ENCODE data around the gene RPL27A. TPM values are rescaled to one million over a fixed set of nuclear protein-coding genes. Genes with fewer than 3 reads are reported as not detected.

Gene RPL27A
- total RNA-seq, 1 experiment from 2014 or later: 1,008 TPM

DNA sequence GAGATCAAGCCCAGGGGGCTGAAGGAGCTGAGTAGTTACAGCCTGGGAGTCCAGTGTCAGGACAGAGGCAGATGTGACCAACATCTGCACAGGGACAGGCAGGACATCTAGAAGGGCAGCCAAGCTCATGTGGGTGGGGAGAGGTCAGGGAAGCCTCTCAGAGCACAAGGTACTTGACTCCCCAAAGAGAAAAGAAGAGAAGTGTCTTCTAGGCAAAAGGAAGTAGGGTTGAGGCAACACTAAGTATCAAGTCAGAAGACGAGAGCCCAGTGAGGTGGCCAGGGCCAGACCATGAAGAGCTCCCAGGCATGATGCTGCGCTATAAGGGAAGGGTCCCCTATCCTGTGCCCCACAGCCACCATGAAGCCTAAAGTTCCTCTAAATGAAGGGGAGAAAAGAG, 21.5 kb downstream of the RPL27A start:
- intact Hi-C loops (cut with micrococcal nuclease; ENCODE audit: unreplicated experiment): no loop called here
- CTCF ChIA-PET: no interaction called here
- Mint-ChIP-seq H3K4me1 (ENCODE audit: low read depth, unreplicated experiment) (peaks cover 6% of the 10 kb centered on the region), H3K9me3 (ENCODE audit: unreplicated experiment) (no peaks in the 10 kb centered on the region), H3K27me3 (ENCODE audit: insufficient read depth, unreplicated experiment) (no peaks in the 10 kb centered on the region), H3K27ac (ENCODE audit: unreplicated experiment) (no peak overlapping the region), H3K36me3 (ENCODE audit: insufficient read depth, unreplicated experiment) (peaks cover 16% of the 10 kb centered on the region), H3K4me3 (ENCODE audit: unreplicated experiment) (no peak overlapping the region)
- no TSS peak for BruUV-seq (replicated peaks)
- no peaks in the 10 kb centered on the region; the same call in none of the 2 replicates for H3K36me3 ChIP-seq (ENCODE audit: control insufficient read depth, insufficient read depth, low read length)
- H3K4me1 ChIP-seq: peaks cover 10% of the 10 kb centered on the region
- POLR2A ChIA-PET: no interaction called here
- no peaks in the 10 kb centered on the region for H3K27me3 ChIP-seq (replicated peaks; ENCODE audit: control insufficient read depth, insufficient read depth, low read length)
- no peak overlapping the region for H3K4me3 ChIP-seq (ENCODE audit: low read depth, low read length)
- TF ChIP-seq CTCF (IDR thresholded peaks at IDR 0.05; ENCODE audit: insufficient read depth in 1 of 2, low read depth in 1 of 2, low read length in 1 of 2, severe bottlenecking in 1 of 2, unreplicated experiment in 1 of 2): no peak
- H3K9me3 ChIP-seq: no peaks in the 10 kb centered on the region
- no peak for DNase-seq

DNA sequence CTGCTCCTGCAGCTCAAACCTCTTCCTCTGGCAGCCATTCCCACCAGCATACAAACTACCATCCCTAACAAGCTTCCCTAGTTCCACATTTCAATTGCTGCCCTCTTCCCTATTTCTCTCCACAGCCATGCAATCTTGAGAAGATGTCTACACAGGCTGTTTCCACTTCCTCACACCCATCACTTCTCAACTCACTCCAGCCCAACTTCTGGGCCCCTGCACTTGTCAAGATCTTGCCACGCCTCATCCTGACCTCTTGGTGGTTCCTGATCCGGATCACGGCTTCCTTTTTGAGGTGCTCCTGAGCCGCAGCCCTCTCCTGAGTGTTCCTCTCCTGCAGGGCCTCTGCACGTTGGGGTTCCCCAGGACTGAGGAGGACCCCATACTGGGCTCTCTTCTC, 22.6 kb downstream of the RPL27A start:
- Mint-ChIP-seq H3K27me3 (ENCODE audit: insufficient read depth, unreplicated experiment) (no peaks in the 10 kb centered on the region), H3K27ac (ENCODE audit: unreplicated experiment) (no peak overlapping the region), H3K4me3 (ENCODE audit: unreplicated experiment) (no peak overlapping the region), H3K4me1 (ENCODE audit: low read depth, unreplicated experiment) (peaks cover 6% of the 10 kb centered on the region), H3K9me3 (ENCODE audit: unreplicated experiment) (no peaks in the 10 kb centered on the region), H3K36me3 (ENCODE audit: insufficient read depth, unreplicated experiment) (peaks cover 16% of the 10 kb centered on the region)
- H3K36me3 ChIP-seq (ENCODE audit: control insufficient read depth, insufficient read depth, low read length): no peaks in the 10 kb centered on the region; the same call in none of the 2 replicates
- no peak for DNase-seq
- intact Hi-C loops (cut with micrococcal nuclease; ENCODE audit: unreplicated experiment): no loop called here
- BruUV-seq (replicated peaks): no TSS peak
- H3K4me1 ChIP-seq: no peaks in the 10 kb centered on the region
- H3K27me3 ChIP-seq (replicated peaks; ENCODE audit: control insufficient read depth, insufficient read depth, low read length): no peaks in the 10 kb centered on the region
- H3K4me3 ChIP-seq (ENCODE audit: low read depth, low read length): no peak overlapping the region
- no peak for TF ChIP-seq CTCF (IDR thresholded peaks at IDR 0.05; ENCODE audit: insufficient read depth in 1 of 2, low read depth in 1 of 2, low read length in 1 of 2, severe bottlenecking in 1 of 2, unreplicated experiment in 1 of 2)
- POLR2A ChIA-PET: no interaction called here
- H3K9me3 ChIP-seq: no peaks in the 10 kb centered on the region
- CTCF ChIA-PET: no interaction called here

DNA sequence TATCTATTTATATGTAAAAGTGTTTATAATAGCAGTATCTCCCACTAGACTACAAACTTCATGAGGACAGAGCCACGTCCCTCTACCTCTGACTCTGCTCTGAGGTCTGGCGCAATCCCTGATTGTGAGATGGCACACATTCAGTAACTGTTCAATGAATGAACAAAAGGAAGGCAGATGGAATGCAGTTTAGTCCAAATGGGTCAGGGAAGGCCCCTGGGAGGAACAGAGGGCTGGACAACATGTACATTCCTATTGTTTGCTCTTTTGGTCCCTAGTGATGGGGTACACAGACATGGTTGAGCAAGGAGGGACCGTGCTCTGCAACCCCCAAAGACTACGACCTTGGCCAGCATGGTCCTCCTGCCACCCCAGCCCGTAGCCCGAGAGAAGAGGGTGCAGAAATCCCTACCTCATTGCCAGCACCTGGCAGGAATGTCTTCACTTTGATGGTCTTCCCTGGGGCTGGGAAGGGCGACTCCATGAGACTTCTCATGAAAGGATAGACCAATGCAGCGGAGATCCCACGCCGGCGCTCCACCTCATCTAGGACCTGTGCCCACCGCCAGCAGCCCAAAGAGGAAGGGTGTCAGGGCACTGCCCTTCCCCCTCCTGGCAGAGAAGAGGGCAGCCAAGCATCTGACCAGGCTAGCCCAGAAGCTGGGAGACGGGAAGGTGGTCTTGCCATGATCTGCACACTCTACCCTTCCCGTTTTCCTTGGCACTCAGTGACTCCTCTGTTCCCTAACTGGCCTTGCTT, 24.3 kb downstream of the RPL27A start:
- H3K36me3 ChIP-seq (ENCODE audit: control insufficient read depth, insufficient read depth, low read length): no peaks in the 10 kb centered on the region; the same call in none of the 2 replicates
- Mint-ChIP-seq H3K27me3 (ENCODE audit: insufficient read depth, unreplicated experiment) (no peaks in the 10 kb centered on the region), H3K36me3 (ENCODE audit: insufficient read depth, unreplicated experiment) (peaks cover 20% of the 10 kb centered on the region), H3K9me3 (ENCODE audit: unreplicated experiment) (no peaks in the 10 kb centered on the region), H3K4me3 (ENCODE audit: unreplicated experiment) (no peak overlapping the region), H3K27ac (ENCODE audit: unreplicated experiment) (no peak overlapping the region), H3K4me1 (ENCODE audit: low read depth, unreplicated experiment) (no peaks in the 10 kb centered on the region)
- no peak overlapping the region for H3K4me3 ChIP-seq (ENCODE audit: low read depth, low read length)
- no TSS peak for BruUV-seq (replicated peaks)
- no peak for TF ChIP-seq CTCF (IDR thresholded peaks at IDR 0.05; ENCODE audit: insufficient read depth in 1 of 2, low read depth in 1 of 2, low read length in 1 of 2, severe bottlenecking in 1 of 2, unreplicated experiment in 1 of 2)
- DNase-seq: no peak
- POLR2A ChIA-PET: no interaction called here
- no peaks in the 10 kb centered on the region for H3K9me3 ChIP-seq
- CTCF ChIA-PET: no interaction called here
- no peaks in the 10 kb centered on the region for H3K27me3 ChIP-seq (replicated peaks; ENCODE audit: control insufficient read depth, insufficient read depth, low read length)
- H3K4me1 ChIP-seq: no peaks in the 10 kb centered on the region
- intact Hi-C loops (cut with micrococcal nuclease; ENCODE audit: unreplicated experiment): no loop called here

Measured in Caco-2 (cell line).